ENCODE measurements around the gene GPR42. TPM values are rescaled to one million over a fixed set of nuclear protein-coding genes. Genes with fewer than 3 reads are reported as not detected.
"Not testable (repeated sequence)": the region's sequence is repeated elsewhere in the genome, so short reads cannot be mapped to it uniquely, and the experiment has no call there.

Gene GPR42
- total RNA-seq, 1 donor from 2014 or later = not detected

DNA sequence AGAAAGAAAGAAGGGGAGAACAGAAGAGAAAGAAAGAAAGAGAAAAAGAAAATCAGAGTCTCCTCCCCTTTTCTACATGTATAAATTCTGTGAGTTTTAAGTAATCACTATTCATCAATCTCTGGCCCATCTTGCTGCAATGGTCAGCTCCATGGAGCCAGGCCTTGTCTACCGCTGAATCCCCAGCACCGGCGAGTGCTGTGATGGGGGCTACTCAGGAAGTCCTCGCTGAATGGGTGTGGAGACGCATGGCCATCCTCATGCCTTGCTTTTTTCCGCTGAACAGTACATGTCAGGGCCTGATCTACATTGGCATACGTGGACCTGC is 29.9 kb downstream of the GPR42 start:
- DNase-seq (no peak), ATAC-seq (no peak)
- intact Hi-C loops (cut with DNase I) = no loop called here
- Histone ChIP-seq H3K9me3 (no peaks in the 10 kb centered on the region), H3K27ac (no peak overlapping the region), H3K4me1 (peaks cover 2% of the 10 kb centered on the region), H3K27me3 (no peaks in the 10 kb centered on the region), H3K4me3 (no peak overlapping the region), H3K36me3 (no peaks in the 10 kb centered on the region)
- TF ChIP-seq, protein P1, sequence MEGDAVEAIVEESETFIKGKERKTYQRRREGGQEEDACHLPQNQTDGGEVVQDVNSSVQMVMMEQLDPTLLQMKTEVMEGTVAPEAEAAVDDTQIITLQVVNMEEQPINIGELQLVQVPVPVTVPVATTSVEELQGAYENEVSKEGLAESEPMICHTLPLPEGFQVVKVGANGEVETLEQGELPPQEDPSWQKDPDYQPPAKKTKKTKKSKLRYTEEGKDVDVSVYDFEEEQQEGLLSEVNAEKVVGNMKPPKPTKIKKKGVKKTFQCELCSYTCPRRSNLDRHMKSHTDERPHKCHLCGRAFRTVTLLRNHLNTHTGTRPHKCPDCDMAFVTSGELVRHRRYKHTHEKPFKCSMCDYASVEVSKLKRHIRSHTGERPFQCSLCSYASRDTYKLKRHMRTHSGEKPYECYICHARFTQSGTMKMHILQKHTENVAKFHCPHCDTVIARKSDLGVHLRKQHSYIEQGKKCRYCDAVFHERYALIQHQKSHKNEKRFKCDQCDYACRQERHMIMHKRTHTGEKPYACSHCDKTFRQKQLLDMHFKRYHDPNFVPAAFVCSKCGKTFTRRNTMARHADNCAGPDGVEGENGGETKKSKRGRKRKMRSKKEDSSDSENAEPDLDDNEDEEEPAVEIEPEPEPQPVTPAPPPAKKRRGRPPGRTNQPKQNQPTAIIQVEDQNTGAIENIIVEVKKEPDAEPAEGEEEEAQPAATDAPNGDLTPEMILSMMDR (IDR thresholded peaks at IDR 0.05) = no peak

- H3K9me3 ChIP-seq; DNase-seq; H3K36me3 ChIP-seq; H3K4me3 ChIP-seq; H3K27ac ChIP-seq; H3K27me3 ChIP-seq; intact Hi-C loops (cut with DNase I); ATAC-seq; H3K4me1 ChIP-seq: not testable (repeated sequence)
Observed at GRCh38 chr19:35401416-35401815, 30.5 kb downstream of the GPR42 start.

- no peak for DNase-seq
- TF ChIP-seq, protein P1 (IDR thresholded peaks at IDR 0.05) = no peak
- Histone ChIP-seq H3K36me3 (no peaks in the 10 kb centered on the region), H3K4me3 (no peak overlapping the region), H3K27me3 (no peaks in the 10 kb centered on the region), H3K27ac (no peak overlapping the region), H3K9me3 (no peaks in the 10 kb centered on the region), H3K4me1 (no peaks in the 10 kb centered on the region)
- peak; percentile 36 for ATAC-seq
- intact Hi-C loops (cut with DNase I) = no loop called here
Observed at GRCh38 chr19:35403116-35403760, 32.4 kb downstream of the GPR42 start.

GRCh38 chr19:35404879-35405622 is 34.2 kb downstream of the GPR42 start:
- Histone ChIP-seq H3K36me3 (no peaks in the 10 kb centered on the region), H3K27me3 (no peaks in the 10 kb centered on the region), H3K4me3 (no peak overlapping the region), H3K4me1 (no peaks in the 10 kb centered on the region), H3K9me3 (no peaks in the 10 kb centered on the region), H3K27ac (no peak overlapping the region)
- no peak for ATAC-seq
- no peak for DNase-seq
- TF ChIP-seq, protein P1 (IDR thresholded peaks at IDR 0.05) = no peak
- intact Hi-C loops (cut with DNase I) = no loop called here

- no peaks in the 10 kb centered on the region for H3K9me3 ChIP-seq
- no peaks in the 10 kb centered on the region for H3K27me3 ChIP-seq
- no peak for DNase-seq
- TF ChIP-seq, protein P1 (IDR thresholded peaks at IDR 0.05) = no peak
- no peak overlapping the region for H3K4me3 ChIP-seq
- H3K27ac ChIP-seq = no peak overlapping the region
- H3K4me1 ChIP-seq = no peaks in the 10 kb centered on the region
- ATAC-seq = no peak
- intact Hi-C loops (cut with DNase I) = no loop called here
- no peaks in the 10 kb centered on the region for H3K36me3 ChIP-seq
Observed at GRCh38 chr19:35407619-35408018, 36.8 kb downstream of the GPR42 start.

DNA sequence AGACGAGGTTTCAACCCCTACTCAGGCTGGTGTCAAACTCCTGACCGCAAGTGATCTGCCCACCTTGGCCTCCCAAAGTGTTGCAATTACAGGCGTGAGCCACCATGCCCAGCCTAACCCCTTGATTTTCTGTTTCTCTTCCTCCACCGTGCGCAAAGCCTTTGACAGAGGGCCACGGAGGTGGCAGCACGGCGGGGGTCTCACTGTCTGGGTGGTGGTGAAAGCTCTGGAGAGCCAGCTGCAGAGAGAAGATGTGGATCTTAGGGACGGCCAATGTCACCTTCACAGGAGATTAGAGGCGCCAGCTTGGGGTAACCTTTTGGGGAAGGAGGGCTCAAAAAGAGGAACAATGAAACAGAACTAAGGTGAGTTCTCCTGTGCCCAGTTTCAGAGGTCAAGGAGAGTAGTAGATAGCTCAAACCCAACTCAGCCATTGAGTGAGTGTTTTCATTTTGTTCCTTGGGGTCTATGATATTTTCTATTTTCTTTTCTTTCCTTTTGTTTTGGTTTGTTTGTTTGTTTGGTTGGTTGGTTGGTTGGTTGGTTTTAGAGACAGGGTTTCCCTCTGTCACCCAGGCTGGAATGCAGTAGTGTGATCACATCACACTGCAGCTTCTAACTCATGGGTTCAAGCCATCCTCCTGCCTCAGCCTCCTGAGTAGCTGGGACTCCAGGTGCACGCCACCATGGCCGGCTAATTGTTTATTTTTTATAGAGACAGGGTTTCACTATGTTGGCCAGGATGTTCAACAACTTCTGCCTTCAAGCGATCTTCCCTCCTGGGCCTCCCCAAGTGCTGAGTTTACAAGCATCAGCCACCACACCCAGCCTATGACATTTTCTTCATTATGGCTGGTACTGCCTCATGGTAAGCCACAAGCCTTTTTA is 37.7 kb downstream of the GPR42 start:
- no peak overlapping the region for H3K27ac ChIP-seq
- DNase-seq = no peak
- no peak overlapping the region for H3K4me3 ChIP-seq
- intact Hi-C loops (cut with DNase I) = no loop called here
- no peak for ATAC-seq
- no peaks in the 10 kb centered on the region for H3K36me3 ChIP-seq
- no peaks in the 10 kb centered on the region for H3K4me1 ChIP-seq
- H3K27me3 ChIP-seq = no peaks in the 10 kb centered on the region
- H3K9me3 ChIP-seq = no peaks in the 10 kb centered on the region
- TF ChIP-seq, protein P1 (IDR thresholded peaks at IDR 0.05) = no peak
